Measurements from ENCODE around the gene METAP1D. TPM values are rescaled to one million over a fixed set of nuclear protein-coding genes. Genes with fewer than 3 reads are reported as not detected.
"Not testable (repeated sequence)": the region's sequence is repeated elsewhere in the genome, so short reads cannot be mapped to it uniquely, and the experiment has no call there.

Gene METAP1D
- total RNA-seq, 1 experiment from 2014 or later, result 11.3 TPM

DNA sequence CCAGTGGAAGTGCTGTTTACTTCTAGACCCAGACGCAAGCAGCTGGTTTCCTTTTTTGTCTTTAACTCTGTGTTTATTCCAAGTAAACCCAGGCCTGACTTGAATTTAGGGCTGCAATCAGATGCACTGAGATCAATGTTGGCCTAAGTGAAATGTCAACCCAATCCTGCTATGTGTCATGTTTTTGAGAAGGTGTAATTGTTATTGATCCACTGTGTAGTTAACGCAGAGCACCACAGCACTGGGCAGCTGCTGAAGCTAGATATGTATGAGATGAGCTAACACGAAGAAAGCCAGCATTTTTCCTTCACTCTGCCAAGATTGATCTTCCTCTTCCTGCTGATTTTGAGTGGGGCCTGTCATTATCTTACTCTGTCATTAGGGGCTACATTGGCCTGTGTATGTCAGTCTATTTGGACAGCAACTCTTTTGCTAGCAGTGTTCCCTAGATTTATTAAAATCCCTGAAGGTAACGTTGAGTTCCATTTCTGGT lies 66.7 kb downstream of the METAP1D start:
- no peak overlapping the region for H3K4me3 ChIP-seq
- H3K36me3 ChIP-seq, result no peaks in the 10 kb centered on the region
- H3K9me3 ChIP-seq (replicated peaks), result no peaks in the 10 kb centered on the region
- no peaks in the 10 kb centered on the region for H3K27me3 ChIP-seq (replicated peaks)
- no peak for DNase-seq (ENCODE audit: low read depth in 1 of 2, low spot score in 2 of 2)
- no peaks in the 10 kb centered on the region for H3K4me1 ChIP-seq (replicated peaks)
- H3K27ac ChIP-seq, result no peak overlapping the region

DNA sequence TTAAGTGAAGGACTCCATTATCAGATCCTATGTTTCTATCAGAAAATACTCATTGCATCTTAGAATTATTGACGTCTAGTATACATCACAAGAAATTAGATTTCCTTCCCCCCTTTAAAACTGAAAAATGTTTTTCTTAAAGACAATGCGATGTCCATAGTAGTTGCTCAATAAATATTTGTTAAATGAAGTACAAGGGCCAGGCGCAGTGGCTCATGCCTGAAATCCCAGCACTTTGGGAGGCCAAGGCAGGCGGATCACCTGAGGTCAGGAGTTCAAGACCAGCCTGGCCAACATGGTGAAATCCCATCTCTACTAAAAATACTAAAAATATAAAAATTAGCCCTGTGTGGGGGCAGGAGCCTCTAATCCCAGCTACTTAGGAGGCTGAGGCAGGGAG lies 68.2 kb downstream of the METAP1D start:
- H3K9me3 ChIP-seq (replicated peaks); H3K27ac ChIP-seq; DNase-seq (ENCODE audit: low read depth in 1 of 2, low spot score in 2 of 2); H3K4me3 ChIP-seq; H3K27me3 ChIP-seq (replicated peaks); H3K4me1 ChIP-seq (replicated peaks); H3K36me3 ChIP-seq: not testable (repeated sequence)

DNA sequence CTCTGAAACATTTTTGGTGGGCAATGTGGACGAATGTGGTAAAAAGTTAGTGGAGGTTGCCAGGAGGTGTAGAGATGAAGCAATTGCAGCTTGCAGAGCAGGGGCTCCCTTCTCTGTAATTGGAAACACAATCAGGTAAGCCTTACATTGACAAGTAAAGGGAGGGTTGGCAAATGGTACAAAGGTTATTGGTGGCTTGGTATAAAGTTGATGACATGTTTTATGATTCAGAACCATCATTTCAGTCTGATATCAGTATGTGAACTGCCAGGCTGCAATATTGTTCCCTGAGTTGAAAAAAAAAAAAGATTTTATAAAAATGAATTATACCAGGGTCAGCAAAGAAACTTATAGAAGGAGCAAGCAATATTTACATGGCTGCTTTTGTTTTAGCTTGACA lies 71.2 kb downstream of the METAP1D start:
- Histone ChIP-seq H3K27me3 (replicated peaks) (no peaks in the 10 kb centered on the region), H3K27ac (no peak overlapping the region), H3K36me3 (no peaks in the 10 kb centered on the region), H3K9me3 (replicated peaks) (no peaks in the 10 kb centered on the region), H3K4me3 (no peak overlapping the region), H3K4me1 (replicated peaks) (no peaks in the 10 kb centered on the region)
- no peak for DNase-seq (ENCODE audit: low read depth in 1 of 2, low spot score in 2 of 2)

DNA sequence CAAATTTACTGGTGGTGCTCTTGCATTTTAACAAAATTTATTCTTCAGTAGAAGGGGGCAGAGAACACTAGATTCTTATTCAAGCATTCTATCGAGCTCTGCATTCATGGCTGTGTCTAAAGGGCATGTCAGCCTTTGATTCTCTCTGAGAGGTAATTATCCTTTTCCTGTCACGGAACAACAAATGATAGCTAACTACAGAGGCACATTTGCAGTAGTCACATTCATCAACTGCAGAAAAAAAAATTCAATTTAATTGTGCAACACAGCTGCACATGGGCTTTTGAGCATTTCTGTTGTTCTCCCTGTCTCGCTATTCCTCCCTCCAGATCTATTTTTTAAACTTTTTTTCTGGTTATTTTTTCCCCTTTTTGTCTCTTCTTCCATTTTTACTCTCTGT lies 72.5 kb downstream of the METAP1D start:
- H3K27me3 ChIP-seq (replicated peaks), result no peaks in the 10 kb centered on the region
- DNase-seq (ENCODE audit: low read depth in 1 of 2, low spot score in 2 of 2), result no peak
- no peak overlapping the region for H3K27ac ChIP-seq
- no peak overlapping the region for H3K4me3 ChIP-seq
- H3K9me3 ChIP-seq (replicated peaks), result no peaks in the 10 kb centered on the region
- H3K4me1 ChIP-seq (replicated peaks), result no peaks in the 10 kb centered on the region
- H3K36me3 ChIP-seq, result no peaks in the 10 kb centered on the region

DNA sequence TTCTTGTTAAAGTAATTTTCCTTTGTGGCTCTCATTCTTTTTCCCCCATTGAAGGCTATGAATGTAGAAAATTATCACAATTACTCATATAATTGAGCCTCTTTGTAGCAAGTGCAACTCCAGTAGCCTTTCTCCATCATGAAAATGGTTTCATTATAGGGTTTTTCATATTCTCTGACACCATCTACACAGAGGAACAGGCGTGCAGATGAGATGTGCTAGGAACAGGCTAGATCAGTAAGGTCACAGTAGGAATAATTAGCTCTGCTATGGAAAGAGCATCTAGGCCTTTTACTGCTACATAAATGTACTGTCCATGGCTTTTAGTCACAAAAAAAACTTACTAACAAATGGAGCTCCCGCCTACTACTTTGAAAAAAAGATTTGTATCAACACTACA lies 73.0 kb downstream of the METAP1D start:
- no peak for DNase-seq (ENCODE audit: low read depth in 1 of 2, low spot score in 2 of 2)
- H3K27ac ChIP-seq, result no peak overlapping the region
- H3K4me3 ChIP-seq, result no peak overlapping the region
- H3K36me3 ChIP-seq, result no peaks in the 10 kb centered on the region
- H3K27me3 ChIP-seq (replicated peaks), result no peaks in the 10 kb centered on the region
- no peaks in the 10 kb centered on the region for H3K4me1 ChIP-seq (replicated peaks)
- no peaks in the 10 kb centered on the region for H3K9me3 ChIP-seq (replicated peaks)

DNA sequence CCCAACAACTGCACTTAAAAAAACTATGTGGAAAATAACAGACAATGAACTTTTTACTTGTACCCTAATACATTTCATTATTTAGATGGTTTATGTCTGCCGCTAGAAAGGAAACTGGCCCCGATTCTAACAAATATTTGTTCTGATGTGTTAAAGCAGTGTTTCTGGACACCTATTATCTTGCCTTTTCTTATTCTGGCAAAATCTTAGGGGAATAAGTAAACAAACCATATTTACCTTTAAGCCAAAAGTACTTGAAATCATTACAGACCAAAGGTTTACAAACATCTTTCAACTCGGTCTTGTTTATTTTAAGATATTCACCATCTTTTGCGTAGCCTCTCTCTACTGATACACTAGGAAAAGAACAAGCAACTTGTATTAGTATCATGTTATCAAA lies 73.8 kb downstream of the METAP1D start:
- Histone ChIP-seq H3K9me3 (replicated peaks) (no peaks in the 10 kb centered on the region), H3K27me3 (replicated peaks) (no peaks in the 10 kb centered on the region), H3K4me3 (no peak overlapping the region), H3K36me3 (no peaks in the 10 kb centered on the region), H3K27ac (no peak overlapping the region), H3K4me1 (replicated peaks) (no peaks in the 10 kb centered on the region)
- DNase-seq (ENCODE audit: low read depth in 1 of 2, low spot score in 2 of 2), result no peak

DNA sequence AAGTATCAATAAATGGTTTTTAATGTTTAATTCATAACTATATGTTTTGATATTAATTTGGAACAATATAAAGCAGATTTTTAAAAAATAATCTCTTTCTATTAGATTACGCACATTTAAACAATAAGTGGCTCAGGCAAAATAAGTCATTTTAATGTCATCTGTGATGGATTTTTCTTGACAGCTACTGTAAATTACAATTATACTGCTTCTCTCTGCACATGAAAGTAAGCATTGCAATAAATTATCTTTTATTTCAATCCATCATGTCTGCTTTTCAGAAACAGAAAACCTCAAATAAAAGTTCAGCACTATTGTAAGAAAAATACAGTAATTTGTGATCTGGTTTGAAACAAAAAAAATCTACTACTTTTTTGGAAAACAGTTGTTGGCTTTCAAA lies 74.5 kb downstream of the METAP1D start:
- Histone ChIP-seq H3K36me3 (no peaks in the 10 kb centered on the region), H3K27me3 (replicated peaks) (no peaks in the 10 kb centered on the region), H3K9me3 (replicated peaks) (no peaks in the 10 kb centered on the region), H3K4me1 (replicated peaks) (no peaks in the 10 kb centered on the region), H3K4me3 (no peak overlapping the region), H3K27ac (no peak overlapping the region)
- DNase-seq (ENCODE audit: low read depth in 1 of 2, low spot score in 2 of 2), result no peak

DNA sequence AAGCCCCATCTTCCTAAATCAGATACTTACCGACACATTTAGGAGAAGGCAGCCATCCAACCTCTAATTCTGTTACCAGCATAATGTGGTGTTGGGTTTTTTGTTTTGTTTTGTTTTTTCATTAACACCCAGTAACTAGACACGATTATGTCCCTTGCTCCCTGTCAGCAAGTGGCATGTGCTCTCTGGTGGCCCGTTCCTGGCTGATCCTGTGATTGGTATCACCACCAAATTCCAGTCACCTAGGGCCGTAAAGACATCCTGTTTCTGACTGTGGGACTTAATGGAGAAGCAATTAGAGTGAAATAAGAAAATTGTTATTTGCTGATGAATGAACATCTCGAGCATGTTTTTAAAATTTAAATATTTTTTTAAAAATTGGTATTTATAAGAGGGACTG lies 79.7 kb downstream of the METAP1D start:
- DNase-seq (ENCODE audit: low read depth in 1 of 2, low spot score in 2 of 2), result no peak
- Histone ChIP-seq H3K27ac (no peak overlapping the region), H3K36me3 (no peaks in the 10 kb centered on the region), H3K4me3 (no peak overlapping the region), H3K4me1 (replicated peaks) (peaks cover 7% of the 10 kb centered on the region), H3K9me3 (replicated peaks) (no peaks in the 10 kb centered on the region), H3K27me3 (replicated peaks) (no peaks in the 10 kb centered on the region)

DNA sequence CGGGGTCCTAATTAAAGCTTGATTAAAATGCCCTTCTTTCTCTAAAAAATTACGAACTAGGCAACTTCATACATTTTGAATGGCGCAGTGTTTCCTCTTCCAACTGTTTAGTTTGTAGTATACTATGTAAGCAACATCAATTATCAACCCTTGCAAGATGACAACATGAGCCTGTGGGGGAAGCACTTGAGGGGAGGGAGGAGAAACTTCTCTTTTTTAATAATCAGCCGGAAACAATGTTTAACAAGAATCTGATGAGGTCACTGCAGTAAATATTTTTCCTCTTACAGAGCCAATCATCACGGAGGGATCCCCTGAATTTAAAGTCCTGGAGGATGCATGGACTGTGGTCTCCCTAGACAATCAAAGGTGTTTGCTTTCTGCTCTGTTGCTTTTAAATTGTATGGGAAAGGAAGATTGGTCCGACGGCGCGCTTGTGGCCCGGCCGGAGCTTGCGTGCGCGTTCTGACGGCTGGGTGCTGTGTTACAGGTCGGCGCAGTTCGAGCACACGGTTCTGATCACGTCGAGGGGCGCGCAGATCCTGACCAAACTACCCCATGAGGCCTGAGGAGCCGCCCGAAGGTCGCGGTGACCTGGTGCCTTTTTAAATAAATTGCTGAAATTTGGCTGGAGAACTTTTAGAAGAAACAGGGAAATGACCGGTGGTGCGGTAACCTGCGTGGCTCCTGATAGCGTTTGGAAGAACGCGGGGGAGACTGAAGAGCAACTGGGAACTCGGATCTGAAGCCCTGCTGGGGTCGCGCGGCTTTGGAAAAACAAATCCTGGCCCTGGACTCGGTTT lies 80.3 kb downstream of the METAP1D start:
- no peaks in the 10 kb centered on the region for H3K9me3 ChIP-seq (replicated peaks)
- no peak for DNase-seq (ENCODE audit: low read depth in 1 of 2, low spot score in 2 of 2)
- no peaks in the 10 kb centered on the region for H3K36me3 ChIP-seq
- H3K27ac ChIP-seq, result no peak overlapping the region
- H3K4me3 ChIP-seq, result no peak overlapping the region
- no peaks in the 10 kb centered on the region for H3K27me3 ChIP-seq (replicated peaks)
- peaks cover 7% of the 10 kb centered on the region for H3K4me1 ChIP-seq (replicated peaks)

DNA sequence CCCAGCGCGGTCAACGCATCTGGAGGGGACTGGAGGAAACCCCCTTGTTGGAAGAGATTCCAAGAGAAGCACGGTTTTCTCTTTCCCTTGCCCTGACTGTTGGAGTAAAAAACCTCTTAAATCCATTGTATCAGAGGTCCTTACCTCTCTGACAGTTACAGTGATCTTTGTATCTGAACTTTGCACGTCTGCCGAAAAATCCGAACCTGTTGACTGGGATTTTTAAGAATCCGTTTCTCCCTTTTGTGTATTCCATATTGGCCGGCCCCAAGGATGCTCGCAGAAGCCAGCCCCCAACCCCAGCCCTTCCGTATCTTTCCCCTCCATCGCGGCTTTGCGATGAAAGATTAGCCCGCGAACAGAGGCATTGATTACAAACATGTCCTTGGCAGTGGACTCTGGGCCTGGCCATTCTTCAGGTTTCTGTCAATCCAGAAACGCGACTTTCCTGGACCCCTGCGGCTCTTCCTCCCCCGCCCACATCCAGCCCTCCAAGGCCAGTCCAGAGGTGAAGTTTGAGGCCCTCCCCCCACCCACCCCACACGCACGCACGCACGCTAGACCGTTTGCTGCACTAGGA lies 81.0 kb downstream of the METAP1D start:
- no peak overlapping the region for H3K4me3 ChIP-seq
- H3K27ac ChIP-seq, result no peak overlapping the region
- H3K4me1 ChIP-seq (replicated peaks), result peaks cover 7% of the 10 kb centered on the region
- H3K27me3 ChIP-seq (replicated peaks), result no peaks in the 10 kb centered on the region
- H3K36me3 ChIP-seq, result no peaks in the 10 kb centered on the region
- no peak for DNase-seq (ENCODE audit: low read depth in 1 of 2, low spot score in 2 of 2)
- H3K9me3 ChIP-seq (replicated peaks), result no peaks in the 10 kb centered on the region

DNA sequence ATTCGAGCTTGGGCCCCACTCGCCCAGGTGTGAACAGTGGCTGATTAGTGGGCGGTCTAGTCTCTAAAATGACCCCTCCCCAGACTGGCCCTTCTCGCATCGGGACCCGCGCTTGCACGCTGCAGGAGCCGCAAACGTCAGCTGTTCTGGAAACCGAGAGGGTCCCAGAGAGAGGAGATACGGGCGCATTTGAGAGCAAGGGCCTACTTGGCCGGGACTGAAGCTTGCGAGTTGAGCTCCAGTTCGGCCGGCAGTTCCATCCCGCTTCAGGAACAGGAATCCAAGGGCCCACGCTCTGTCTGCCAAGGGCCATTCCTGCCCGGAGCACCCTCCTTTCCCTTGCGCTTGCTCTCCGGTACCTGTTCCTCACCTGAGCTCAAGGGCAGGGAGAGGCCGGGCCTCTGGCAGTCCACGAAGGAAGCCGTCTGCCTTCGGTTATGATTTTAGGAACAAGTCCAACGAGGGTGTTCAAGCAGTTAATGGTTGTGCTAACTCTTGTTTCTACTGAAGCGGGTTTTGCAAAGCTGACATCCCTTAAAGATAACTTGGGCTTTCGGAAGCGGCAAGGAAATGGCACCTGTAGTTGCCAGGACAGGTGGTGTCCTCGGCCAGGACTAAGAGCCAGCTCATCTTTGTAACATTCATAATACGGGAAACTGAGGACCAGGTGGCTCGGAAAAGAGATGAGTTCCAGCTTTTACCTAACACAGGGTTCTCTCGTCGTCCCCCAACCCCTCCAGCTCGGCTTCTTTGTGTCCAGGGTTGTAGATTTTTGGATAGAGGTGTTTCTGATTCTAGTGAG lies 81.7 kb downstream of the METAP1D start:
- Histone ChIP-seq H3K4me1 (replicated peaks) (peaks cover 10% of the 10 kb centered on the region), H3K9me3 (replicated peaks) (no peaks in the 10 kb centered on the region), H3K4me3 (no peak overlapping the region), H3K36me3 (peaks cover under 1% of the 10 kb centered on the region; the same call in 1 of the 2 replicates), H3K27ac (no peak overlapping the region), H3K27me3 (replicated peaks) (no peaks in the 10 kb centered on the region)
- DNase-seq (ENCODE audit: low read depth in 1 of 2, low spot score in 2 of 2), result no peak

DNA sequence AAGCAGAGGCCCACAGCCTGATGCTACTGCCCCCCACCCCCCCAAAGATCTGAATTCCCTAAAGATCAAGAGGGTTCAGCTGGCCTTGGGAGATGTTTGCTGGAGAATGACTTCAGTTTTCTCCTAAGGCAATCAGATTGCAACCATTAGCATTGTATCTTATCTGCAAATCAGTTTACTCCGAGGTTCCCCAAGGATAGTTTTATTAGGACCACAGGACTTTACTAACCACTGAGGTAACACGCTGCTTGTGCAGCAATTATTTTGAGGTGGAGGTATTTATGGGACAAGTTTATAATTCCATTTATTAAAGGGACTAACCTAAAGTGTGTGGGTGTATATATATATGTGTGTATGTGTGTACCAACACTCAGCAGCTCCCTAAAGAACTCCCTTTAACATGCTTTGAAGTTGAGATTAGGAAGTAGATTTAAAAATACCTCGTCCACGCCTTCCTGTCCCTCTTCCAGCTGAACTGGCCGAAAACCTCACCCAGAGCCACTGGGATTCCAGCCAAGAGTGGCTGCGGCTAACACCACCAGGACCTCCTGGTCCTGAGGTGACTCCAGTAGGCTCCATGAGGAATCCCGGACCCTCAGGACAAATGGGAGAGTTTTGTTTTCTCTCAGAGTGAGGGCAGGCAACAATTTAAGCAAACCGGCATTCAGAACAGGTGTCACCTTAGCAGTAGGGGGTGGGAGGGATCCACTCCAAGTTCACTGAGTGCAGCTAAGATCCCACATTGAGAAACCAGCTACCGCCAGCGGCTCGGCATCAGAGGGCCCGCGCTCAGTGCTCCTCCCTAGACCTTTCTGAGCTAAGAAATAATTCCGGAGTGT lies 82.6 kb downstream of the METAP1D start:
- Histone ChIP-seq H3K36me3 (peaks cover 9% of the 10 kb centered on the region), H3K4me1 (replicated peaks) (peaks cover 15% of the 10 kb centered on the region), H3K27ac (no peak overlapping the region), H3K27me3 (replicated peaks) (no peaks in the 10 kb centered on the region), H3K4me3 (no peak overlapping the region), H3K9me3 (replicated peaks) (no peaks in the 10 kb centered on the region)
- DNase-seq (ENCODE audit: low read depth in 1 of 2, low spot score in 2 of 2), result no peak

DNA sequence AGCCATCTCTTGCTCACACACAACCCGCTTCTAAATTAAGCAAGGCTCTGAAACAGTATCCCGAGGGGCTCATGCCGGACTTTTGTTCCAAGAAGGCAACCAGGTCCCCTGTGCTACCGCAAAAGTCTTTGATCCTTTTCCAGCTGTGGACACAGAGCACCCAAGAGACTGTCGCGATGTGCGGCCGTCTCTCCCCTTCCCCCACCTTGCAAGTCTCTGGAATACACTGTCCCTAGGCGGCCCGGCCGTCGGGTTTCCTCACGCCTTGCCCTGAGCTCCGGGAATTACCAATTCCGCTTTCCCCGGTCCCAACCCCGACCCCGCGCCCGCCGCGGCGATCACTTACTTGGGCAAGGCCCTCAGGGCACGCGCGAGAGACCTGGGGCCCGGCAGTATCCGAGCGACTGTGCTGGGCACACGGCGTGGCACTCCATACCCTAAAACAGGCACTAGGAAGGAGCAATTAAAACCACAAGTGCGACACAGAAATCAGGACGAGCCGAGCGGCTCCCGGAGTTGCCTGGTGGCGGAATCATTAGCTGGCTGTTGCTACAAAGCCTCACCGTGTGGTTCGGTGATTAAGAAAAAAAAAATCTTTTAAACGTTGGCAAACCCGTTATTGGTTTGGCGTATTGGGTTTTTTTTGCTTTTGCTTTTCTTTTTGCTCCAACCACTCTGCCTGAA lies 83.3 kb downstream of the METAP1D start:
- Histone ChIP-seq H3K27me3 (replicated peaks) (no peaks in the 10 kb centered on the region), H3K4me3 (no peak overlapping the region), H3K36me3 (peaks cover 13% of the 10 kb centered on the region), H3K9me3 (replicated peaks) (no peaks in the 10 kb centered on the region), H3K27ac (no peak overlapping the region), H3K4me1 (replicated peaks) (peaks cover 15% of the 10 kb centered on the region)
- DNase-seq (ENCODE audit: low read depth in 1 of 2, low spot score in 2 of 2), result peak in 1 of 2 experiments; percentile 40
